ENCODE data around the gene TTBK2.

The TTBK2 gene

GRCh38 chr15:42750306-42750705 is 170.3 kb downstream of the TTBK2 start:
- no peak overlapping the region for H2AK5ac ChIP-seq (ENCODE audit: low read length)
- H4K8ac ChIP-seq (ENCODE audit: low read depth, low read length), result no peak overlapping the region
- WGBS (ENCODE audit: extremely low coverage, insufficient coverage, insufficient read length), result no CpG with 5 or more reads among the region's 2 CpGs
- no peak overlapping the region for H4K12ac ChIP-seq (ENCODE audit: low read depth, low read length)
- no peak overlapping the region for H2BK12ac ChIP-seq (ENCODE audit: low read length)
- no peaks in the 10 kb centered on the region for H3K27me3 ChIP-seq (ENCODE audit: insufficient read depth, low read length)
- H3K4ac ChIP-seq (ENCODE audit: low read depth, low read length), result no peak overlapping the region
- no peaks in the 10 kb centered on the region for H3K79me1 ChIP-seq (ENCODE audit: low read length)
- no peak overlapping the region for H3K4me3 ChIP-seq (ENCODE audit: low read depth, low read length)
- H4K91ac ChIP-seq (ENCODE audit: low read depth, low read length), result no peak overlapping the region
- no peak overlapping the region for H3K23ac ChIP-seq (ENCODE audit: low read length)
- H3K36me3 ChIP-seq (ENCODE audit: control insufficient read depth in 1 of 2, insufficient read depth in 2 of 2, low read length in 2 of 2), result peaks cover 0 to 2% of the 10 kb centered on the region in 2 experiments
- no peak overlapping the region for H2AFZ ChIP-seq (ENCODE audit: insufficient read depth, low read length, poor library complexity)
- no peaks in the 10 kb centered on the region for H3K4me1 ChIP-seq (ENCODE audit: control insufficient read depth in 1 of 2, insufficient read depth in 2 of 2, low read length in 2 of 2)
- no peak overlapping the region for H3K4me2 ChIP-seq (ENCODE audit: low read length)
- no peak overlapping the region for H3K18ac ChIP-seq (ENCODE audit: low read length)
- no peak overlapping the region for H2BK5ac ChIP-seq (ENCODE audit: low read depth, low read length, poor library complexity)
- no peaks in the 10 kb centered on the region for H3K79me2 ChIP-seq (ENCODE audit: control insufficient read depth, insufficient read depth, low read length, poor library complexity)
- H3K27ac ChIP-seq (ENCODE audit: low read depth, low read length), result no peak overlapping the region
- H2BK120ac ChIP-seq (ENCODE audit: insufficient read depth, low read length, poor library complexity), result no peak overlapping the region
- no peaks in the 10 kb centered on the region for H3K9me3 ChIP-seq (ENCODE audit: insufficient read depth, low read depth, low read length)
- H3K14ac ChIP-seq (ENCODE audit: low read length), result no peak overlapping the region
- H3K9ac ChIP-seq (ENCODE audit: low read length), result no peak overlapping the region
- no peak for DNase-seq

DNA sequence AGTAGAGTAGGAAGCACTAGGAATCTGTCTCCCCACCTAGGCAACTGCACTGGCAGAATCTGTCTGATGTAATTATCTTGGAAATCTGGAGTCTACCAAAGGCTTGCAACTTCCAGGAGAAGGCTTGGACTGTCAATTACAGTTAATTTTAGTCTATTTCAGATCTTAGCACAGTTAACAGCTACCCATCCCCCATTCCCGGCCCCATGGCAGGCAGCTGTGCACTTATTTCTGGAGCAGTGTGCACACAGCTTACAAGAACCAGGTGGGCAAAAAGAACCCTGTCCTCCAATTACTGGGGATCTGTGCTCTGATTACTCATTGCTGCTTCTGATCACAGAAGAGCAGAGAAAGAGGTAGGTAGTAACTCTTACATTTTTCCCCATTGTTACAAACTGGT is 171.3 kb downstream of the TTBK2 start:
- Histone ChIP-seq H3K4me3 (ENCODE audit: low read depth, low read length) (no peak overlapping the region), H2AFZ (ENCODE audit: insufficient read depth, low read length, poor library complexity) (no peak overlapping the region), H2BK5ac (ENCODE audit: low read depth, low read length, poor library complexity) (no peak overlapping the region), H3K18ac (ENCODE audit: low read length) (no peak overlapping the region), H3K27ac (ENCODE audit: low read depth, low read length) (no peak overlapping the region), H3K27me3 (ENCODE audit: insufficient read depth, low read length) (no peaks in the 10 kb centered on the region), H4K8ac (ENCODE audit: low read depth, low read length) (no peak overlapping the region), H2AK5ac (ENCODE audit: low read length) (no peak overlapping the region), H3K79me1 (ENCODE audit: low read length) (no peaks in the 10 kb centered on the region), H3K14ac (ENCODE audit: low read length) (no peak overlapping the region), H2BK120ac (ENCODE audit: insufficient read depth, low read length, poor library complexity) (no peak overlapping the region), H3K4me1 (ENCODE audit: control insufficient read depth in 1 of 2, insufficient read depth in 2 of 2, low read length in 2 of 2) (no peaks in the 10 kb centered on the region), H3K23ac (ENCODE audit: low read length) (no peak overlapping the region), H2BK12ac (ENCODE audit: low read length) (no peak overlapping the region), H3K4me2 (ENCODE audit: low read length) (no peak overlapping the region), H3K79me2 (ENCODE audit: control insufficient read depth, insufficient read depth, low read length, poor library complexity) (no peaks in the 10 kb centered on the region), H3K36me3 (ENCODE audit: control insufficient read depth in 1 of 2, insufficient read depth in 2 of 2, low read length in 2 of 2) (peaks cover 0 to 2% of the 10 kb centered on the region in 2 experiments), H4K91ac (ENCODE audit: low read depth, low read length) (no peak overlapping the region), H3K9me3 (ENCODE audit: insufficient read depth, low read depth, low read length) (no peaks in the 10 kb centered on the region), H3K4ac (ENCODE audit: low read depth, low read length) (no peak overlapping the region), H4K12ac (ENCODE audit: low read depth, low read length) (no peak overlapping the region), H3K9ac (ENCODE audit: low read length) (no peak overlapping the region)
- no peak for DNase-seq
- no CpG with 5 or more reads among the region's 1 CpG for WGBS (ENCODE audit: extremely low coverage, insufficient coverage, insufficient read length)

DNA sequence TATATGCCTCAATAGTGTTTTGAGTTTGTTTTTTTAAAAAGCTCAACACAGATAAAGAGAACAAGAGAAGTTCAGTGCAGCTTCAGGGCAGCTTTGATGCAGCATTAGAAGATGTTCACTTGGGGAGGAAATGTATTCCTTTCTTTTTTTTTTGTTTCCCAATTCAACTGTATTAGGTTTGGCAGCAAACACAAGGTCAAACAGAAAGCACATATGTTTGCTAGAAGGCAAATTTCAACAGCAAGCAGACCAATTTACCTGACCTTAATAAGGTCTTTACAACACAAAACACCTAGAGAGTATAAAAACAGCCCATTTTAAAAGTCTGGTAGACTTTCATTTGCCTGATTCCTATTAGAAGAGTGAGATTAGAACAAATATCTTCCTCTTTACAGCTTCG is 176.4 kb downstream of the TTBK2 start:
- no CpG with 5 or more reads among the region's 1 CpG for WGBS (ENCODE audit: extremely low coverage, insufficient coverage, insufficient read length)
- no peaks in the 10 kb centered on the region for H3K27me3 ChIP-seq (ENCODE audit: insufficient read depth, low read length)
- no peak overlapping the region for H3K4me2 ChIP-seq (ENCODE audit: low read length)
- no peaks in the 10 kb centered on the region for H3K79me1 ChIP-seq (ENCODE audit: low read length)
- no peak overlapping the region for H2AFZ ChIP-seq (ENCODE audit: insufficient read depth, low read length, poor library complexity)
- no peak overlapping the region for H3K23ac ChIP-seq (ENCODE audit: low read length)
- no peak for DNase-seq
- no peak overlapping the region for H4K91ac ChIP-seq (ENCODE audit: low read depth, low read length)
- H2BK5ac ChIP-seq (ENCODE audit: low read depth, low read length, poor library complexity), result no peak overlapping the region
- H3K18ac ChIP-seq (ENCODE audit: low read length), result no peak overlapping the region
- no peak overlapping the region for H3K4ac ChIP-seq (ENCODE audit: low read depth, low read length)
- H4K8ac ChIP-seq (ENCODE audit: low read depth, low read length), result no peak overlapping the region
- no peak overlapping the region for H4K12ac ChIP-seq (ENCODE audit: low read depth, low read length)
- H2AK5ac ChIP-seq (ENCODE audit: low read length), result no peak overlapping the region
- no peaks in the 10 kb centered on the region for H3K4me1 ChIP-seq (ENCODE audit: control insufficient read depth in 1 of 2, insufficient read depth in 2 of 2, low read length in 2 of 2)
- no peak overlapping the region for H3K4me3 ChIP-seq (ENCODE audit: low read depth, low read length)
- H2BK120ac ChIP-seq (ENCODE audit: insufficient read depth, low read length, poor library complexity), result no peak overlapping the region
- peaks cover 0 to 2% of the 10 kb centered on the region in 2 experiments for H3K36me3 ChIP-seq (ENCODE audit: control insufficient read depth in 1 of 2, insufficient read depth in 2 of 2, low read length in 2 of 2)
- H2BK12ac ChIP-seq (ENCODE audit: low read length), result no peak overlapping the region
- no peaks in the 10 kb centered on the region for H3K9me3 ChIP-seq (ENCODE audit: insufficient read depth, low read depth, low read length)
- H3K9ac ChIP-seq (ENCODE audit: low read length), result no peak overlapping the region
- H3K14ac ChIP-seq (ENCODE audit: low read length), result no peak overlapping the region
- H3K27ac ChIP-seq (ENCODE audit: low read depth, low read length), result no peak overlapping the region
- H3K79me2 ChIP-seq (ENCODE audit: control insufficient read depth, insufficient read depth, low read length, poor library complexity), result no peaks in the 10 kb centered on the region

DNA sequence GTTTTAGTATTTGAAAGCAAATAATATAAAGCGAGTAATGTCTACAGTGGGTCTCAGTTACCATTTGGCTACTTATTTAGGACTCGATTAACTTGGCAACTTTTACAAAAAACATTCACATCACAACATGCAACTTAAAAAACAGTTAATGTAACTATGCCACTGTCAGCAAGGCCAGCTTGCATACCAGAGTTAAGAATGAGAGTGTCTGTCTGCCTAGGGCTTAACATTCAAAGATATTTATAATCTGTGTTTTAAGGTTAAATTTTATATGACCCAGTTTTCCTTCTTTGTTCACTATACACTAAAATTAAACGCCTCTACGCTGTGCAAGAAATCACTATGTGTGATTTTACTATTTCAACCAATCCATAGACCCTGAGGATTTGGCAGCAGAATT is 178.4 kb downstream of the TTBK2 start:
- no peak overlapping the region for H2AK5ac ChIP-seq (ENCODE audit: low read length)
- no peak overlapping the region for H4K8ac ChIP-seq (ENCODE audit: low read depth, low read length)
- no peak overlapping the region for H3K4me3 ChIP-seq (ENCODE audit: low read depth, low read length)
- no peak overlapping the region for H2AFZ ChIP-seq (ENCODE audit: insufficient read depth, low read length, poor library complexity)
- H2BK12ac ChIP-seq (ENCODE audit: low read length), result no peak overlapping the region
- H3K23ac ChIP-seq (ENCODE audit: low read length), result no peak overlapping the region
- H2BK120ac ChIP-seq (ENCODE audit: insufficient read depth, low read length, poor library complexity), result no peak overlapping the region
- no peak overlapping the region for H2BK5ac ChIP-seq (ENCODE audit: low read depth, low read length, poor library complexity)
- WGBS (ENCODE audit: extremely low coverage, insufficient coverage, insufficient read length), result no CpG with 5 or more reads among the region's 4 CpGs
- H3K4me1 ChIP-seq (ENCODE audit: control insufficient read depth in 1 of 2, insufficient read depth in 2 of 2, low read length in 2 of 2), result peaks cover 2% of the 10 kb centered on the region in 2 experiments
- H3K79me1 ChIP-seq (ENCODE audit: low read length), result peaks cover 2% of the 10 kb centered on the region
- H3K9ac ChIP-seq (ENCODE audit: low read length), result no peak overlapping the region
- H3K14ac ChIP-seq (ENCODE audit: low read length), result no peak overlapping the region
- no peak overlapping the region for H4K91ac ChIP-seq (ENCODE audit: low read depth, low read length)
- no peak for DNase-seq
- H3K79me2 ChIP-seq (ENCODE audit: control insufficient read depth, insufficient read depth, low read length, poor library complexity), result peaks cover 1% of the 10 kb centered on the region
- H3K27me3 ChIP-seq (ENCODE audit: insufficient read depth, low read length), result no peaks in the 10 kb centered on the region
- H3K36me3 ChIP-seq (ENCODE audit: control insufficient read depth in 1 of 2, insufficient read depth in 2 of 2, low read length in 2 of 2), result peaks cover 0 to 2% of the 10 kb centered on the region in 2 experiments
- no peak overlapping the region for H3K18ac ChIP-seq (ENCODE audit: low read length)
- no peak overlapping the region for H4K12ac ChIP-seq (ENCODE audit: low read depth, low read length)
- no peak overlapping the region for H3K4me2 ChIP-seq (ENCODE audit: low read length)
- H3K27ac ChIP-seq (ENCODE audit: low read depth, low read length), result no peak overlapping the region
- H3K4ac ChIP-seq (ENCODE audit: low read depth, low read length), result no peak overlapping the region
- H3K9me3 ChIP-seq (ENCODE audit: insufficient read depth, low read depth, low read length), result no peaks in the 10 kb centered on the region
